ENCODE data around the gene ARHGEF1.

GRCh38 chr19:41848666-41849065 lies 34.3 kb upstream of the ARHGEF1 start:
- TF ChIP-seq ZNF140 (tag by site-specific recombination; IDR thresholded peaks at IDR 0.05): no peak
- no peak for TF ChIP-seq ZNF610 (tag by site-specific recombination; IDR thresholded peaks at IDR 0.05; ENCODE audit: borderline replicate concordance)
- no peak for TF ChIP-seq ZBTB11 (tag by site-specific recombination; conservative IDR thresholded peaks at IDR 0.05; ENCODE audit: low read depth)
- no peak for TF ChIP-seq ZNF670 (tag by site-specific recombination; IDR thresholded peaks at IDR 0.05; ENCODE audit: low read depth)
- no peak for TF ChIP-seq ZNF10 (tag by site-specific recombination; IDR thresholded peaks at IDR 0.05)
- TF ChIP-seq ZFP3 (tag by site-specific recombination; IDR thresholded peaks at IDR 0.05; ENCODE audit: low read depth): no peak
- no peak for TF ChIP-seq SP7 (tag by site-specific recombination; IDR thresholded peaks at IDR 0.05)
- no peak for TF ChIP-seq ZNF510 (tag by site-specific recombination; IDR thresholded peaks at IDR 0.05; ENCODE audit: insufficient replicate concordance)
- TF ChIP-seq MZF1 (tag by site-specific recombination; IDR thresholded peaks at IDR 0.05; ENCODE audit: borderline replicate concordance): no peak
- TF ChIP-seq CTCF (tag by site-specific recombination; IDR thresholded peaks at IDR 0.05): no peak
